Stomach smooth muscle (tissue), 2 donors: Measurements from ENCODE around the gene NR3C2.

Experiments
- H3K27ac ChIP-seq: one replicate; pipeline ENCODE4 v1.7.0; 2013; ENCODE audit warnings: mild to moderate bottlenecking, low read length, inconsistent platforms
- H3K27me3 ChIP-seq, 2 donors: one replicate each; pipeline ENCODE4 v1.7.0; 2013; ENCODE audit warnings: low read length in 2 of 2; ENCODE audit not compliant: insufficient read depth in 2 of 2, control insufficient read depth in 1 of 2
- H3K36me3 ChIP-seq, 2 donors: one replicate each; pipeline ENCODE4 v1.7.0; 2013; ENCODE audit warnings: low read length in 2 of 2; ENCODE audit not compliant: control insufficient read depth in 2 of 2, insufficient read depth in 2 of 2
- H3K4me1 ChIP-seq: one replicate; pipeline ENCODE4 v1.7.0; 2013; ENCODE audit warnings: low read length; ENCODE audit not compliant: control insufficient read depth, insufficient read depth
- H3K4me3 ChIP-seq, 2 donors: one replicate each; pipeline ENCODE4 v1.7.0; 2013; ENCODE audit warnings: low read length in 2 of 2
- H3K9ac ChIP-seq, 2 donors: one replicate each; pipeline ENCODE4 v1.7.0; 2013; ENCODE audit warnings: low read length in 2 of 2, mild to moderate bottlenecking in 1 of 2
- H3K9me3 ChIP-seq, 2 donors: one replicate each; pipeline ENCODE4 v1.7.0; 2013; ENCODE audit warnings: low read length in 2 of 2; ENCODE audit not compliant: control insufficient read depth in 2 of 2
- donor health status: healthy.
- donor health status: Pancreatic carcinoma.

The NR3C2 gene

DNA sequence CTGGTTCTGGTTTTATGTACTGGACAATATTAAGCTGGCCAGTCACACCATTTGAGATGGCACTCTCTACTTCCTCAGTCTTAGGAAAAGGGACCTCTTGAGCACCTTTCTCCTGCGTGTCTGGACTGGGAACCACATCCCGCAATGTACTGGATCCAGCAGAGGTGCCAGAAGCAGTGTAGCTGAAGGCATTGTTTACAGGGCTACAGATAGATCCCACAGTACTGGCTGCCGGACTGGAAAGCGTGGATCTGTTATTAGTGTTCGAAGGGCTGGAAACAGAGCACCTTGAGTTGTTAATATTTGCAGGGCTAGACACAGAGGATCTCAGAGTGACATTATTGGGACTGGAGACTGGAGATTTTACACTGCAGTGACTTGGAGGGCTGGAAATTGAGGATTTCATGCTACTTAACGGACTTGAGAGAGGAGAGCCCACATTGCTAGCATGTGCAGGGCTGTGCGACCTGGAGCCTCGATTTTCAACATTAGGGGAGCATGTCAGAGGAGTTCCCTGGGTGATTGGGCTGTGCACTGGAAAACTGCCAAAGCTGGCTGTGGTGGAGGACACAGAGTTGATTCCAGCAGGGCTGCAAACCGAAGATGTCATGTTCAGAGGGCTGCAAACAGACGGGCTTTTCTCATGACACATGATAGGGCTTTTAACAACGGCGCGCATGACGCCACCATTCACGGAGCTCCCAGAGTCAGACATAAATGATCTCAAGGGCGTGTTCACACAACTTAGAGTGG, 6.4 kb downstream of the NR3C2 start:
- Histone ChIP-seq H3K9ac (no peak overlapping the region), H3K4me3 (no peak overlapping the region), H3K27me3 (no peaks in the 10 kb centered on the region), H3K27ac (no peak overlapping the region), H3K9me3 (no peaks in the 10 kb centered on the region), H3K4me1 (peaks cover 4% of the 10 kb centered on the region), H3K36me3 (peaks cover 0 to 3% of the 10 kb centered on the region in 2 donors)

DNA sequence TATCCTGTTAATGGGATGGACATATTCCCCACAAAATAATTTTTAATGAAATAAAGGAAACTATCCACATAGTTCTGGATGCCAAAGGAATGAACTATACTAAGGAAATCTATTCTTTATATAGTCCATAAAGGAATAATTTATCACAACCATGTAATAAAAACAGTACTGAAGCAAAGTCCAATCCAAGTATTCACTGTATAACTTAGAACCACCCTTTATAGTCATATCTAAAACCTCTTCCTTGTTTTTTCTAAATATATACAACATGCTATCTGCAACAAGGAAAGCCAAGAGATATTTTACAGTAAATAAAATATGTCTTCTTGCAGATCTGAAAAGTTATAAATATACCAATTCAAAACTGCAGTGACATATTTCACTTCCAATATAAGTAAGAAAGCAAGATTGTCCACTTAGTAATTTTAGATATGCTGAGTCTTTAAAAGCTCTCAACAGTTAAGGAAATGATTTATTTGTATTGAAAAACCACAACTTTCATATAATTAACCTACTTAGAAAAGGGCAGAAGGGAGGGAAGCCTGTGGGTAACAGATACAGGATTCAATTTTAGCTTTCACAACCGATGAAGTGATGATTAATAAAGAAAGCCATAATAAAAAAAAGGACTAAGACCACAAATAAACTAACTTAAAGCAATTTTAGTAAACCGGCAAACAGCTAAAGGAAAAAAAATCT, 8.0 kb downstream of the NR3C2 start:
- Histone ChIP-seq H3K36me3 (peaks cover 0 to 3% of the 10 kb centered on the region in 2 donors), H3K27me3 (no peaks in the 10 kb centered on the region), H3K9me3 (no peaks in the 10 kb centered on the region), H3K4me3 (no peak overlapping the region), H3K4me1 (peaks cover 4% of the 10 kb centered on the region), H3K9ac (no peak overlapping the region), H3K27ac (no peak overlapping the region)

DNA sequence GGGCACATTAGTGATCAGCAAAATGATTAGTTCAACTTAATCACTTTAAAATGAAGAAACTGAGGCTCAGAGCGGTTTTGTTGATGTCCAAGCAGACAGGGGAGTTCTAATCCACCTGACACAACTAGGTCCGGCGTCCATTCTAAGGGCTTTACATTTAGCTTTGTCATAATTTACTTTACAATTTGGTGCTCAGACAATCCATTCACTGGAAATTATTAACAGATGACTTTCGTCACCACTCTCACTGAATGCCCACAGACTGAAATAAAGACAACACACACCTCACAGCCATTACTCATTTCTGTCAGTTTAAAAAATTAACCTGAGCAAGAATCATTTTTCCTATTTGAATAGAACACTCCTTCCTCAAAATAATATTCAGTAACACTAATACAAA, 10.8 kb downstream of the NR3C2 start:
- Histone ChIP-seq H3K9ac (no peak overlapping the region), H3K36me3 (peaks cover 0 to 3% of the 10 kb centered on the region in 2 donors), H3K27me3 (no peaks in the 10 kb centered on the region), H3K4me3 (no peak overlapping the region), H3K4me1 (peaks cover 4% of the 10 kb centered on the region), H3K9me3 (no peaks in the 10 kb centered on the region), H3K27ac (no peak overlapping the region)

DNA sequence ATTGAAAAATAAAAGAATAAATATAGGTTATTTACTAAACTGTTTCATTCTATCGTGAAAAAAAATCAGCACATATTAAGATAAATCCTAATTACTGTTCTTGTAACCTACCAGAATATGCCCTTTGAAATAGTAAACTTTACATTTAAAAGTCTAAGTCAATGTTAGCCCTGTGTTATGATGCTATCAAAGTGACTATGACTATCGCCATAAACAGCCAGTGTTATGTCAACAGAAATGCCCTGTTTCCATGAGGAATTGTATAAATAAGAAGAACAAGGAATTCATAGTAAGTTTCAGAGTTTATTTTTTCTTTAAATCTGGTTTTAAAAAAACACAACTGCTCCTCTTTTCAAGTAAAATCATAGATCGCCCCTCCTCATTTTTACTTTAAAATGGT, 11.4 kb downstream of the NR3C2 start:
- H3K4me3 ChIP-seq = no peak overlapping the region
- H3K9me3 ChIP-seq = no peaks in the 10 kb centered on the region
- no peaks in the 10 kb centered on the region for H3K27me3 ChIP-seq
- peaks cover 3% of the 10 kb centered on the region for H3K4me1 ChIP-seq
- no peak overlapping the region for H3K27ac ChIP-seq
- H3K9ac ChIP-seq = no peak overlapping the region
- peaks cover 0 to 3% of the 10 kb centered on the region in 2 donors for H3K36me3 ChIP-seq

DNA sequence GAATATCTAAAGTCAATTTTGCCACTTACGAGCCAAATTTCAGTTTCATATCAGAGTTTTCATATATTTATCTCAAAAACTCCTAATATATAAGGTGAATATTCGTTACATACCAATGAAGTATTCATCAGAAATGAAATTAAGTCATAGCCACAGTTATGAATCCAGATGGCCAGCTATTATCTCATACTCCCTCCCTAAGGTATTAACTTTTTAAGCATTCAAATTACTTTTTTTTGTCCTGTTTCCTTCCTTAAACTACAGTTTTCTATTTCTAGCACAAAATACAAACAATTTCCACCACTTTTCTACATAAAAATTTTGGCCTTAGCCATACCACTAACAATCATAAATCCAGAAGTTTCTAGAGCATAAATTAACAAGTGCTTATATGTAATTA, 13.0 kb downstream of the NR3C2 start:
- no peak overlapping the region for H3K9ac ChIP-seq
- H3K27ac ChIP-seq = no peak overlapping the region
- no peaks in the 10 kb centered on the region for H3K9me3 ChIP-seq
- no peak overlapping the region for H3K4me3 ChIP-seq
- H3K4me1 ChIP-seq = no peaks in the 10 kb centered on the region
- H3K36me3 ChIP-seq = no peaks in the 10 kb centered on the region
- no peaks in the 10 kb centered on the region for H3K27me3 ChIP-seq

DNA sequence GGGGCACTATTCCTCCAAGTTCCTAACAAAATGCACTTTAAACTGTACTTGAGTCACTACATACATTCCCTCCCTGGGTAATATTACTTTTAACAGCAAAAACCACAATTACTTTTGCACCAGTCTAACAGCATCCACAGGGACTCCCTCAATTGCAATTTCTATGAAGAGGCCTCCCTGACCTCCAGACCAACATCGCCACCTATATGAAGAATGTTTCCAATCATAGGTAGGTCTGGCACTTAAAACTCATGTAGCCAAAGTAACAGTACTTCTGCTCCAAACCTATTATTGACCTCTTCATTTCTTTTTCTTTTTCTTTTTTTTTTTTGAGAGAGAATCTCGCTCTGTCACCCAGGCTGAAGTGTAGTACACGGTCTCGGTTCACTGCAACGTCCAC, 15.6 kb downstream of the NR3C2 start:
- no peaks in the 10 kb centered on the region for H3K9me3 ChIP-seq
- no peak overlapping the region for H3K9ac ChIP-seq
- no peak overlapping the region for H3K27ac ChIP-seq
- H3K4me3 ChIP-seq = no peak overlapping the region
- no peaks in the 10 kb centered on the region for H3K27me3 ChIP-seq
- H3K36me3 ChIP-seq = no peaks in the 10 kb centered on the region
- H3K4me1 ChIP-seq = no peaks in the 10 kb centered on the region

DNA sequence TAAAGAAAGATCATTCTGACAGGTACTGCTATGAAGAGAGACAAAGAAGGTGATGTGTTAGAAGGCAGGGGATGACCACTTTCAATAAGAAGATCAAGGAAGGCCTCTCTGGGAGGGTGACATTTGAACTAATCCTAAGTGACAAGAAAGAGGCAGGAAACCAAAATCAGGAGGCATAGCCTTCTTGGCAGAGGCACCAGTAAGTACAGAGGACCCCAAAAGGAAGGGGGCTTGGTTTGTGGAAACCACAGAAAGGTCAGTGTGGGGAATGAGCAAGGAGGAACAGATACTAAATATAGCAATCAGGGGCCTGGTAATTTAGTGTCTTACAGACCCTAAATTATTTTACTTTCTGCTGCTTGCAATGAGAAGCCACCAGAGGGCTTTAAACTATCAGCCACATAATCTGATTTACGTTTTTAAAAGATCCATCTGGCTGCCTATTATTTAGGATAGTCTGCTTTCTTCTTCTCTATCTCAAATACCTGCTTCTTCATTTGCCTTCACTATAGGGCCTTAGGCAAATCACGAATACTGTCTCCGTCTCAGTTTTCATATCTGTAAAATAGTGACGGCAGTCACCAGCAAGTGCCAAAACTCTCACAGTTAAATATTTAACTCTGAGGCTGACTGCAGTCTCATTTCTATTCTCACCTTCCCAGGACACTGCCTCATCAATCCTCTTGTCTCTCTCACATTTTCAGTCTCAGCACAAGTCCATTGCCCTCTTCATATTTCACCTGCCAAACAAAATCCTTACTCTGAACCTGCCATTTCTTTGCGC, 16.7 kb downstream of the NR3C2 start:
- Histone ChIP-seq H3K36me3 (no peaks in the 10 kb centered on the region), H3K9ac (no peak overlapping the region), H3K27me3 (no peaks in the 10 kb centered on the region), H3K9me3 (no peaks in the 10 kb centered on the region), H3K27ac (no peak overlapping the region), H3K4me1 (no peaks in the 10 kb centered on the region), H3K4me3 (no peak overlapping the region)

DNA sequence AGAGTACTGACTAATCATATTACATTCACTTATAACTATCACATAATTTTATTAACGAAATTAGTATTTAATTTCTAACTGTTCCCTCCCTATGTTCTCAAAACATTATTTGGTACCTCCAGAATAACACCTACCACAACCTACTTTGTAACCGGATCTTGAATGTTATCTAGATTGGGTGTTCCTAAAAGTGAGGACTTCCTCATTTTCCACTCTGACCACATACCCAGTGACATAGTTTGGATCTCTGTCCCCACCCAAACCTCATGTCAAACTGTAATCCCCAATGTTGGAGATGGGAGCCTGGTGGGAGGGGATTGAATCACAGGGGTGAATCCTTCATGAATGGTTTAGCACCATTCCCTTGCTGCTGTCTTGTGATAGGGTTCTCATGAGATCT, 21.8 kb downstream of the NR3C2 start:
- Histone ChIP-seq H3K36me3 (no peaks in the 10 kb centered on the region), H3K9ac (no peak overlapping the region), H3K27ac (no peak overlapping the region)

DNA sequence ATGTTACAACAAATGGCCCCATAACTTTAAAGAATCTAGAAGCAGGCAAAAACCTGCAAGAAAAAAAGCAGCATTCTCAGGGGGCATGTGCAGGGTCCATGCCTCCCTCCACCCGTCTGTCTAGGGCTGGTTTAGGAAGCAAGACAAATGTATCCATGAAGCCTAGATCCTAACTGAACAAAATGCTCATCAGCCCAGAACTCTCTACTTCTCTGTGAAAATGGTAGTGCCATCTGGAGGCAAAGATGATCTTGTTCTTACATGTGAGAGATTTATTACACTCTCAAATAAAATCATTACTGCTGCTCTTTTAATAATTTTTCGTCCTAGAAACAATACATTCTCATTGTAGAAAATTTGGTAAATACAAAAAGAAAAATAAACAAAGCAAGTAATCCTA, 26.7 kb downstream of the NR3C2 start:
- H3K9ac ChIP-seq = no peak overlapping the region
- no peak overlapping the region for H3K27ac ChIP-seq
- H3K4me1 ChIP-seq = no peaks in the 10 kb centered on the region
- no peak overlapping the region for H3K4me3 ChIP-seq
- H3K27me3 ChIP-seq = no peaks in the 10 kb centered on the region
- H3K36me3 ChIP-seq = no peaks in the 10 kb centered on the region
- H3K9me3 ChIP-seq = no peaks in the 10 kb centered on the region

More for the DNA sequence above, 21.8 kb downstream of the NR3C2 start:
- no peak overlapping the region for H3K4me3 ChIP-seq
- H3K9me3 ChIP-seq = no peaks in the 10 kb centered on the region
- H3K27me3 ChIP-seq = no peaks in the 10 kb centered on the region
- H3K4me1 ChIP-seq = no peaks in the 10 kb centered on the region

DNA sequence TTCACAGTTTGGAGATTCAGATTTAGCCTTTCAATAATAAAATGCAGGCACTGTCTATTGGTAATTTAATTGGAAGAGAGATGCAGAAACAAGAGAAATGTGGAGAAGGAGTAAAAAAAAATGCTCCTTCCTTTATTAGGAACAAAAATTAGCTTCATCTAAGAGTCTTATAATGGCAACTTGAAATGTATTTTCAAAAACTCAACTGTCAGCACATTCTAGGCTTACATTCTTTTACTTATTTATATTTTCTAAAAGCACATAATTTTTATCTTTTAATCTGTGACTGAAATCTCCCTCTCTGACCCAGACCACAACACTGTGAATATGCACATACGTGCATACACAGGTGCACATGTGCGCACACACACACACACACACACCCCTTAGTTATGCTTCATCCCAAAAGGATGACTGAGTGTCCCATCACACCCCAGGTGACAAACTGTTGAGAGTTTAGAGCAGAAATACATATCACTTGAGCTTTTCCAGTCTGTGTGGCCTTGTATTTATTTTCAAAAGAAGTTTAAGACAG, 29.7 kb downstream of the NR3C2 start:
- no peaks in the 10 kb centered on the region for H3K4me1 ChIP-seq
- H3K9me3 ChIP-seq = no peaks in the 10 kb centered on the region
- H3K27ac ChIP-seq = no peak overlapping the region
- no peak overlapping the region for H3K9ac ChIP-seq
- H3K4me3 ChIP-seq = no peak overlapping the region
- H3K36me3 ChIP-seq = no peaks in the 10 kb centered on the region
- H3K27me3 ChIP-seq = no peaks in the 10 kb centered on the region
